Keratinocyte (primary cell): ENCODE measurements around the gene L3MBTL4. TPM values are rescaled to one million over a fixed set of nuclear protein-coding genes. Genes with fewer than 3 reads are reported as not detected.

Source experiments
- DNase-seq: peaks from one replicate; pipeline ENCODE4 v3.0.0-alpha.2; 2011; ENCODE audit warnings: low read depth, missing footprints, low spot score
- FAIRE-seq: peaks from 2 replicates; lab custom pipeline; 2011; peaks lifted over from hg19 to GRCh38; lab: Jason Lieb, UNC
- H2AFZ ChIP-seq: 2 replicates; pipeline ENCODE4 v1.6.0; 2012; ENCODE audit warnings: low read length, control low read depth, inconsistent platforms; ENCODE audit not compliant: control insufficient read depth
- H3K27ac ChIP-seq: 2 replicates; pipeline ENCODE4 v1.5.1; 2011; ENCODE audit warnings: low read length; ENCODE audit not compliant: control insufficient read depth, insufficient read depth
- H3K27me3 ChIP-seq: 3 replicates; pipeline ENCODE4 v1.6.0; 2011; ENCODE audit warnings: low read length; ENCODE audit not compliant: control insufficient read depth, insufficient read depth; ENCODE audit errors: extremely low read depth
- H3K36me3 ChIP-seq, 2 experiments: 2 replicates in 1 of 2; 3 replicates in 1 of 2; pipeline ENCODE4 v1.5.1; 2011; ENCODE audit warnings: low read length in 2 of 2, mild to moderate bottlenecking in 1 of 2; ENCODE audit not compliant: control insufficient read depth in 2 of 2, insufficient read depth in 2 of 2; ENCODE audit errors: extremely low read depth in 1 of 2
- H3K4me1 ChIP-seq: 3 replicates; pipeline ENCODE4 v1.5.1; 2011; ENCODE audit warnings: low read length; ENCODE audit not compliant: control insufficient read depth, insufficient read depth; ENCODE audit errors: extremely low read depth
- H3K4me2 ChIP-seq: 3 replicates; pipeline ENCODE4 v1.6.0; 2011; ENCODE audit warnings: low read depth, low read length; ENCODE audit not compliant: control insufficient read depth, insufficient read depth; ENCODE audit errors: extremely low read depth
- H3K4me3 ChIP-seq, 3 experiments: fragments of 200-600 bp in 1 of 3; sonication (generic) in 1 of 3; 2 replicates in 2 of 3; 3 replicates in 1 of 3; pipeline ENCODE4 v1.5.1; 2011 to 2016; ENCODE audit warnings: low read length in 3 of 3, mild to moderate bottlenecking in 3 of 3, control low read depth in 2 of 3, inconsistent platforms in 1 of 3, low read depth in 1 of 3, mixed read lengths in 1 of 3, mixed run types in 1 of 3, moderate library complexity in 1 of 3; ENCODE audit not compliant: control insufficient read depth in 2 of 3, insufficient read depth in 2 of 3; ENCODE audit errors: extremely low read depth in 1 of 3
- H3K79me2 ChIP-seq: 2 replicates; pipeline ENCODE4 v1.6.0; 2012; ENCODE audit warnings: low read length; ENCODE audit not compliant: control insufficient read depth, insufficient read depth
- H3K9ac ChIP-seq: 3 replicates; pipeline ENCODE4 v1.6.0; 2011; ENCODE audit warnings: low read length; ENCODE audit not compliant: control insufficient read depth, insufficient read depth; ENCODE audit errors: extremely low read depth
- H3K9me1 ChIP-seq: 3 replicates; pipeline ENCODE4 v1.6.0; 2011; ENCODE audit warnings: low read length; ENCODE audit not compliant: control insufficient read depth, insufficient read depth; ENCODE audit errors: extremely low read depth
- H3K9me3 ChIP-seq: 2 replicates; pipeline ENCODE4 v1.5.1; 2012; ENCODE audit warnings: low read depth, low read length; ENCODE audit not compliant: control insufficient read depth
- H4K20me1 ChIP-seq: 3 replicates; pipeline ENCODE4 v1.6.0; 2011; ENCODE audit warnings: low read length; ENCODE audit not compliant: control insufficient read depth, insufficient read depth; ENCODE audit errors: extremely low read depth
- EZH2 ChIP-seq: IDR thresholded peaks from one replicate; pipeline ENCODE4 v1.6.1; 2012; ENCODE audit warnings: inconsistent platforms, mild to moderate bottlenecking, low read length, moderate library complexity
- dilution Hi-C: fragments of 300-500 bp; cut with MboI; formaldehyde crosslinking; loops from one replicate; pipeline ENCODE4 v1.7.0; 2020; ENCODE audit warnings: low sequenced_read_pairs; ENCODE audit not compliant: extremely low pct_ligation_motif_present
- polyA plus RNA-seq, 5 experiments: library from polyadenylated mRNA; depleted of rRNA in 3 of 5; stranded (reverse) in 3 of 5; stranded (forward) in 1 of 5; unstranded in 1 of 5; fragments of >200 nt; gene quantifications; 1 replicate in 1 of 5; 2 replicates in 3 of 5; 3 replicates in 1 of 5; pipeline versions ENCODE4 v1.2.1 to v1.2.3, GENCODE V29; 2011 to 2012; ENCODE audit warnings: missing spikeins in 2 of 5, low read depth in 1 of 5, low replicate concordance in 1 of 5
- TF ChIP-seq, protein P1 (sequence below), 3 experiments: IDR thresholded peaks in 1 of 3; conservative IDR thresholded peaks in 1 of 3; optimal IDR thresholded peaks in 1 of 3; 2 replicates in 2 of 3; 3 replicates in 1 of 3; pipeline versions ENCODE3 to v1.5.1; 2011; ENCODE audit warnings: low read length in 3 of 3, mild to moderate bottlenecking in 3 of 3, moderate library complexity in 2 of 3, control low read depth in 1 of 3, inconsistent platforms in 1 of 3; ENCODE audit not compliant: insufficient read depth in 2 of 3; ENCODE audit errors: extremely low read depth in 1 of 3

Gene L3MBTL4
- polyA plus RNA-seq, 1 donor (not counting 4 experiments of a cell fraction or from before 2014, with no cell fraction given), result 0.17 TPM

DNA sequence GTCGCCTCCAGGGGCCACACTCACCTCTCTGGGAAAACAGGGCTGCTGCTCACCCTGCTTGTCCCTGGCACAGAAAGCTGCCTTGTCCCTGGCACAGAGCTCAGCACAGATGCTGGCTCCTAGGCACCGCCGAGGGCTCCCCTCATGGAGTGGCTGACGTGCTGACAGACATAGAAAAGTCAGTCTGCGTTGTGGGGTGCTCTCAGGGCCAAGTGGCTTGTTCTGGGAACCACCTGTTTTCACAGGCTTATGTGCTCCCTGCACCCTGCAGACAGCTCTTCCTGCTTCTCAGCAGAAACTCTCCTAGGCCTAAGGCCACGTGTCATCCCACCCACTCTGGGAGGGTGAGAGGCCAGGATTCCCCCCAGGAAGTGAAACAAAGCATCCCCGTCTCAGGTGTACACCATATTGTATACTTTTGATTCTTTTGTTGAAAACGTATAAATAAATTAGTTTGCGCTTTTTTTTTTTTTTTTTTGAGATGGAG is 434.7 kb downstream of the L3MBTL4 start:
- no peaks in the 10 kb centered on the region for H3K79me2 ChIP-seq
- no peak for TF ChIP-seq EZH2
- TF ChIP-seq, protein P1, sequence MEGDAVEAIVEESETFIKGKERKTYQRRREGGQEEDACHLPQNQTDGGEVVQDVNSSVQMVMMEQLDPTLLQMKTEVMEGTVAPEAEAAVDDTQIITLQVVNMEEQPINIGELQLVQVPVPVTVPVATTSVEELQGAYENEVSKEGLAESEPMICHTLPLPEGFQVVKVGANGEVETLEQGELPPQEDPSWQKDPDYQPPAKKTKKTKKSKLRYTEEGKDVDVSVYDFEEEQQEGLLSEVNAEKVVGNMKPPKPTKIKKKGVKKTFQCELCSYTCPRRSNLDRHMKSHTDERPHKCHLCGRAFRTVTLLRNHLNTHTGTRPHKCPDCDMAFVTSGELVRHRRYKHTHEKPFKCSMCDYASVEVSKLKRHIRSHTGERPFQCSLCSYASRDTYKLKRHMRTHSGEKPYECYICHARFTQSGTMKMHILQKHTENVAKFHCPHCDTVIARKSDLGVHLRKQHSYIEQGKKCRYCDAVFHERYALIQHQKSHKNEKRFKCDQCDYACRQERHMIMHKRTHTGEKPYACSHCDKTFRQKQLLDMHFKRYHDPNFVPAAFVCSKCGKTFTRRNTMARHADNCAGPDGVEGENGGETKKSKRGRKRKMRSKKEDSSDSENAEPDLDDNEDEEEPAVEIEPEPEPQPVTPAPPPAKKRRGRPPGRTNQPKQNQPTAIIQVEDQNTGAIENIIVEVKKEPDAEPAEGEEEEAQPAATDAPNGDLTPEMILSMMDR (optimal IDR thresholded peaks at IDR 0.05 in 1 of 3, IDR thresholded peaks at IDR 0.05 in 1 of 3, conservative IDR thresholded peaks at IDR 0.05 in 1 of 3; ENCODE audit: extremely low read depth in 1 of 3, insufficient read depth in 2 of 3, low read length in 3 of 3), result no peak
- no peak overlapping the region for H3K9ac ChIP-seq
- peaks cover 4% of the 10 kb centered on the region for H3K27me3 ChIP-seq
- H3K4me3 ChIP-seq, result no peak overlapping the region
- DNase-seq, result no peak
- H3K4me1 ChIP-seq, result peaks cover 9% of the 10 kb centered on the region
- no peaks in the 10 kb centered on the region for H4K20me1 ChIP-seq
- H3K36me3 ChIP-seq, result no peaks in the 10 kb centered on the region
- H3K9me3 ChIP-seq, result no peaks in the 10 kb centered on the region
- no peak overlapping the region for H3K4me2 ChIP-seq
- no peaks in the 10 kb centered on the region for H3K9me1 ChIP-seq
- no peak overlapping the region for H3K27ac ChIP-seq
- dilution Hi-C loops, result no loop called here
- H2AFZ ChIP-seq, result no peak overlapping the region
- FAIRE-seq, result no peak

DNA sequence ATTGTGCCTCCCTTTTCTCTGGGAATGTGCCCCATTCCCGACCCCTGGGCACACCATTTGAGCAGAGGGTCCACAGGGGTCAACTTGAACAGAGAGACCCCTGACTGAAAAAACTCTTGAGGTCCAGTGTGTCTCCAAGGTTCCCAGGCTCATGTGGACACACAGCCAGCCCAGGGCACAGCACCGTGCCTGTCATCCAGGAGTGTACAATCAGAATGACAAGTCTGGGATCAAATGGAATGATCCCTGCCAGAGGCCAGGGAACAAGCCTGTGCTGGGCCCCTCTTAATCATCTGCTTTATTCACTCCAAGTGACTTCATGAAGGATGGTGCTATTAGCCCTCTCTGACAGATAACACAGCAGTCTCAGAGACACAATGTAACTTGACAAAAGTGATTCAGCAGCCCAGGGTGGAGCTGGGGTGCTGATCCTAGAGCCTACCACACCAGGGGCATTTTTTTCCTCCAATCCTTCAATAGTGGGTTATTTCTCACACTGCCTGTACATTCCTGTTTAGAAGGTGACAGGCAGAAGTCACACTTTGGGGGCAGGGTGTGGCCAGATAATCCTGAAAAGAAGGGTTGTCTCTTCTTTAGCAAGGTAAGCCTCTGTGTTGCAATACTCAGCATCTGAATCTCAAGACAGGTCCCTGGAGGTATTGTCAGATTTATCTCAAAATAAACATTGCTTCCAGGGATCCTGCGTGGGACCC is 435.4 kb downstream of the L3MBTL4 start:
- Histone ChIP-seq H3K4me2 (no peak overlapping the region), H3K27ac (no peak overlapping the region), H3K36me3 (no peaks in the 10 kb centered on the region), H3K4me3 (no peak overlapping the region), H3K9me3 (no peaks in the 10 kb centered on the region), H3K4me1 (peaks cover 8% of the 10 kb centered on the region), H3K9ac (no peak overlapping the region), H3K79me2 (no peaks in the 10 kb centered on the region), H4K20me1 (no peaks in the 10 kb centered on the region), H3K9me1 (no peaks in the 10 kb centered on the region), H3K27me3 (peaks cover 6% of the 10 kb centered on the region), H2AFZ (no peak overlapping the region)
- FAIRE-seq, result peak; percentile 48
- TF ChIP-seq, protein P1 (optimal IDR thresholded peaks at IDR 0.05 in 1 of 3, IDR thresholded peaks at IDR 0.05 in 1 of 3, conservative IDR thresholded peaks at IDR 0.05 in 1 of 3; ENCODE audit: extremely low read depth in 1 of 3, insufficient read depth in 2 of 3, low read length in 3 of 3), result no peak
- TF ChIP-seq EZH2, result no peak
- DNase-seq, result no peak
- dilution Hi-C loops, result no loop called here
